ENCODE results near the gene CHTF18. TPM values are rescaled to one million over a fixed set of nuclear protein-coding genes. Genes with fewer than 3 reads are reported as not detected.

CHTF18 gene
- total and polyA plus RNA-seq, 10 of the 15 experiments (the other 5 are each of a cell fraction or from before 2014, with no cell fraction given) = 1.6 to 87.8 (median 19.4) TPM

DNA sequence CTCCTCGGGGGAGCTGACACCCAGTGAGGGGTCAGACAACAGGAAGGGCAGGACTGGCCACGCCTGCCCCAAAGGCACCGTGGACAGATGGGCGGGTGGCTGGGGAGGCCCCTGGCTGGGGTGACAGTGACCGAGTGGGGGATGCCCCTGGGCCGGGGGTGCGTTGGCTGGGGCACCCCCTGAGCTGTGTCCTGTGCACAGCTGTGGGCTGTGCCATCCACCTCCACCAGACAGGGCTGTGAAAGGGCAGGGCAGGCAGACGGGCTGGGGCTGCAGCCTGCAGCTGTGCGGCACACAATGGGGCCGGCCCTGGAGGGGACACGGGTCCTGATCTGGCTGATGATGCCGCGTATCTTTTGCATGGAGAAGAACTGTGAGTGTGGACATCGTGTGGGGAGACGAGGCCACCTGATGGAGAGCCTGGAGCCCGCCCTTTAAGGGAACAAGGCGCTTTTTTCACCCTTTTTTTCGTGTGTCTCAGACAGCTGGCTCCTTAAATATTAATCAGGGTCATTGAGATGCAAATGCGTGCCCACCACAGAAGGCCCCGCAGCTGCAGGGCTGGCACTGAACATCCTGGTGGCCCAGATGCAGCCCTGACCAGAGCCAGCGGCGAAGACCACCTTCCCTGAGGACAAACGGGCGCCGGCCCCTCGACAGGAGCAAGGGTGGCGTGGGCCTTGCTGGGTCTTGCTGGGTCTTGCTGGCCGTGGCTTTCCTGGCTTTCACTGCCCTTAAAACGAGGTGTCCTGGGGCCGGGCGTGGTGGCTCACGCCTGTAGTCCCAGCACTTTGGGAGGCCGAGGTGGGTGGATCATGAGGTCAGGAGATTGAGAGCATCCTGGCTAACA lies 54.5 kb downstream of the CHTF18 start:
- RAD21 ChIA-PET (ENCODE audit: unreplicated experiment) = no interaction called here
- in situ Hi-C loops (cut with MboI) = no loop called here
- SMC1A ChIA-PET (ENCODE audit: uncharacterized antibody, unreplicated experiment) = no interaction called here
- TF ChIP-seq, protein P1, sequence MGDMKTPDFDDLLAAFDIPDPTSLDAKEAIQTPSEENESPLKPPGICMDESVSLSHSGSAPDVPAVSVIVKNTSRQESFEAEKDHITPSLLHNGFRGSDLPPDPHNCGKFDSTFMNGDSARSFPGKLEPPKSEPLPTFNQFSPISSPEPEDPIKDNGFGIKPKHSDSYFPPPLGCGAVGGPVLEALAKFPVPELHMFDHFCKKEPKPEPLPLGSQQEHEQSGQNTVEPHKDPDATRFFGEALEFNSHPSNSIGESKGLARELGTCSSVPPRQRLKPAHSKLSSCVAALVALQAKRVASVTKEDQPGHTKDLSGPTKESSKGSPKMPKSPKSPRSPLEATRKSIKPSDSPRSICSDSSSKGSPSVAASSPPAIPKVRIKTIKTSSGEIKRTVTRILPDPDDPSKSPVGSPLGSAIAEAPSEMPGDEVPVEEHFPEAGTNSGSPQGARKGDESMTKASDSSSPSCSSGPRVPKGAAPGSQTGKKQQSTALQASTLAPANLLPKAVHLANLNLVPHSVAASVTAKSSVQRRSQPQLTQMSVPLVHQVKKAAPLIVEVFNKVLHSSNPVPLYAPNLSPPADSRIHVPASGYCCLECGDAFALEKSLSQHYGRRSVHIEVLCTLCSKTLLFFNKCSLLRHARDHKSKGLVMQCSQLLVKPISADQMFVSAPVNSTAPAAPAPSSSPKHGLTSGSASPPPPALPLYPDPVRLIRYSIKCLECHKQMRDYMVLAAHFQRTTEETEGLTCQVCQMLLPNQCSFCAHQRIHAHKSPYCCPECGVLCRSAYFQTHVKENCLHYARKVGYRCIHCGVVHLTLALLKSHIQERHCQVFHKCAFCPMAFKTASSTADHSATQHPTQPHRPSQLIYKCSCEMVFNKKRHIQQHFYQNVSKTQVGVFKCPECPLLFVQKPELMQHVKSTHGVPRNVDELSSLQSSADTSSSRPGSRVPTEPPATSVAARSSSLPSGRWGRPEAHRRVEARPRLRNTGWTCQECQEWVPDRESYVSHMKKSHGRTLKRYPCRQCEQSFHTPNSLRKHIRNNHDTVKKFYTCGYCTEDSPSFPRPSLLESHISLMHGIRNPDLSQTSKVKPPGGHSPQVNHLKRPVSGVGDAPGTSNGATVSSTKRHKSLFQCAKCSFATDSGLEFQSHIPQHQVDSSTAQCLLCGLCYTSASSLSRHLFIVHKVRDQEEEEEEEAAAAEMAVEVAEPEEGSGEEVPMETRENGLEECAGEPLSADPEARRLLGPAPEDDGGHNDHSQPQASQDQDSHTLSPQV (IDR thresholded peaks at IDR 0.05) = no peak
- TF ChIP-seq CREB1 (IDR thresholded peaks at IDR 0.05; ENCODE audit: low read depth) (no peak), PAX5 (IDR thresholded peaks at IDR 0.05; ENCODE audit: borderline replicate concordance, low read depth, low read length) (no peak), SMAD1 (IDR thresholded peaks at IDR 0.05; ENCODE audit: low read depth, partially characterized antibody) (no peak), EZH2 (IDR thresholded peaks at IDR 0.05; ENCODE audit: borderline replicate concordance, control insufficient read depth, low read depth, low read length) (no peak), IKZF2 (IDR thresholded peaks at IDR 0.05) (no peak), CHD1 (IDR thresholded peaks at IDR 0.05; ENCODE audit: low read depth, low read length) (no peak), DPF2 (IDR thresholded peaks at IDR 0.05) (no peak), RELA (IDR thresholded peaks at IDR 0.05; ENCODE audit: borderline replicate concordance, partially characterized antibody) (no peak), HCFC1 (IDR thresholded peaks at IDR 0.05; ENCODE audit: low read length) (no peak), NR2C2 (IDR thresholded peaks at IDR 0.05; ENCODE audit: borderline replicate concordance, control insufficient read depth, insufficient read length, low read depth) (no peak), RBBP5 (conservative IDR thresholded peaks at IDR 0.05) (no peak), BMI1 (IDR thresholded peaks at IDR 0.05; ENCODE audit: borderline replicate concordance) (no peak), NFYA (IDR thresholded peaks at IDR 0.05; ENCODE audit: borderline replicate concordance, low read depth, low read length) (no peak)
- TF ChIP-seq, protein P2, sequence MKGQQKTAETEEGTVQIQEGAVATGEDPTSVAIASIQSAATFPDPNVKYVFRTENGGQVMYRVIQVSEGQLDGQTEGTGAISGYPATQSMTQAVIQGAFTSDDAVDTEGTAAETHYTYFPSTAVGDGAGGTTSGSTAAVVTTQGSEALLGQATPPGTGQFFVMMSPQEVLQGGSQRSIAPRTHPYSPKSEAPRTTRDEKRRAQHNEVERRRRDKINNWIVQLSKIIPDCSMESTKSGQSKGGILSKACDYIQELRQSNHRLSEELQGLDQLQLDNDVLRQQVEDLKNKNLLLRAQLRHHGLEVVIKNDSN (IDR thresholded peaks at IDR 0.05; ENCODE audit: borderline replicate concordance, extremely low read length, insufficient read depth, low read depth, low read length) = no peak
- TF ChIP-seq, protein P3, sequence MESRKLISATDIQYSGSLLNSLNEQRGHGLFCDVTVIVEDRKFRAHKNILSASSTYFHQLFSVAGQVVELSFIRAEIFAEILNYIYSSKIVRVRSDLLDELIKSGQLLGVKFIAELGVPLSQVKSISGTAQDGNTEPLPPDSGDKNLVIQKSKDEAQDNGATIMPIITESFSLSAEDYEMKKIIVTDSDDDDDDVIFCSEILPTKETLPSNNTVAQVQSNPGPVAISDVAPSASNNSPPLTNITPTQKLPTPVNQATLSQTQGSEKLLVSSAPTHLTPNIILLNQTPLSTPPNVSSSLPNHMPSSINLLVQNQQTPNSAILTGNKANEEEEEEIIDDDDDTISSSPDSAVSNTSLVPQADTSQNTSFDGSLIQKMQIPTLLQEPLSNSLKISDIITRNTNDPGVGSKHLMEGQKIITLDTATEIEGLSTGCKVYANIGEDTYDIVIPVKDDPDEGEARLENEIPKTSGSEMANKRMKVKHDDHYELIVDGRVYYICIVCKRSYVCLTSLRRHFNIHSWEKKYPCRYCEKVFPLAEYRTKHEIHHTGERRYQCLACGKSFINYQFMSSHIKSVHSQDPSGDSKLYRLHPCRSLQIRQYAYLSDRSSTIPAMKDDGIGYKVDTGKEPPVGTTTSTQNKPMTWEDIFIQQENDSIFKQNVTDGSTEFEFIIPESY (IDR thresholded peaks at IDR 0.05) = no peak

More for the DNA sequence above, 54.5 kb downstream of the CHTF18 start:
- BruUV-seq (replicated peaks) = no TSS peak
- intact Hi-C loops (cut with micrococcal nuclease; ENCODE audit: unreplicated experiment) = no loop called here
- Histone ChIP-seq H3K4me2 (ENCODE audit: control insufficient read depth, insufficient read depth) (no peak overlapping the region), H4K20me1 (ENCODE audit: control insufficient read depth, insufficient read depth) (no peaks in the 10 kb centered on the region), H3K4me1 (ENCODE audit: control insufficient read depth, insufficient read depth, low read length) (no peaks in the 10 kb centered on the region), H3K79me2 (ENCODE audit: control insufficient read depth, insufficient read depth, low read length) (no peaks in the 10 kb centered on the region), H3K9me3 (replicated peaks; ENCODE audit: control insufficient read depth, insufficient read depth, low read length) (peaks cover 2% of the 10 kb centered on the region; the same call in 1 of the 3 replicates), H2AFZ (ENCODE audit: control insufficient read depth, low read depth, low read length) (no peak overlapping the region), H3K9ac (ENCODE audit: control insufficient read depth, insufficient read depth, low read length) (no peak overlapping the region), H3K27ac (ENCODE audit: control insufficient read depth, insufficient read depth) (no peak overlapping the region), H3K27me3 (replicated peaks in 1 of 2; ENCODE audit: control insufficient read depth in 2 of 2, insufficient read depth in 2 of 2, low read length in 1 of 2) (no peaks in the 10 kb centered on the region), H3K4me3 (no peak overlapping the region), H3K36me3 (ENCODE audit: control insufficient read depth in 2 of 2, insufficient read depth in 2 of 2, low read length in 1 of 2) (no peaks in the 10 kb centered on the region)
- WGBS (ENCODE audit: insufficient coverage, insufficient replicate concordance, low lambda C conversion rate, missing lambda C conversion rate) = 30% methylated on average over 32 of the region's 33 CpGs
- ChIA-PET CTCF (no interaction called here), POLR2A (no interaction called here)
- ATAC-seq (no peak), DNase-seq (ENCODE audit: low read depth, low spot score) (no peak), FAIRE-seq (no peak)

Data from GM12878 (cell line).